ENCODE data around the gene SLC18B1. TPM values are rescaled to one million over a fixed set of nuclear protein-coding genes. Genes with fewer than 3 reads are reported as not detected.

Gene SLC18B1
- total RNA-seq, 1 experiment from 2014 or later = 25.9 TPM

DNA sequence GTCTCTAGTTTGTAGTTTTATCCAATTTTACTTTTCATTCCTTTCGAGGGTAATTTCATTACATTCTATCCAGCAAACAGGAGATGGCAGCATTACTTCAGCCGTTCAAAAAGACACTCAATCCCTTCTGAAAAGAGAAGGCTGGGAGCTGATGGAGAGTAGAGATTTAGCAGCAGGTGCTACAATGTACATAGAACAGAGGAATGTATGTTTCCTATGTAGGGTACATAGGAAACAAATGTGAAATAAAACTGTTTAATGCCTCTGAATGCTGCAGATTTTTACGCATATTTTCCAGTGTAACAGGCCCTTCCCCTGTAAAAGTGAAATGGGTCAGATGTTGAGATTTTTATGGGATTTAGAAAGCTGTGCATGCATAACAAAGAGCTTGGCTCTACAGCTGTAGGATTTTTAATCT is 31.9 kb upstream of the SLC18B1 start:
- no peaks in the 10 kb centered on the region for H3K36me3 Mint-ChIP-seq (ENCODE audit: insufficient read depth, unreplicated experiment)
- H3K27me3 Mint-ChIP-seq (ENCODE audit: unreplicated experiment) = no peaks in the 10 kb centered on the region
- BruUV-seq (replicated peaks) = no TSS peak
- intact Hi-C loops (cut with micrococcal nuclease; ENCODE audit: unreplicated experiment) = loop anchor here (1.0 to 5.0 kb wide), 6 partner anchors 107 to 723 kb away; no protein-coding TSS in a partner anchor
- TF ChIP-seq, protein P1, sequence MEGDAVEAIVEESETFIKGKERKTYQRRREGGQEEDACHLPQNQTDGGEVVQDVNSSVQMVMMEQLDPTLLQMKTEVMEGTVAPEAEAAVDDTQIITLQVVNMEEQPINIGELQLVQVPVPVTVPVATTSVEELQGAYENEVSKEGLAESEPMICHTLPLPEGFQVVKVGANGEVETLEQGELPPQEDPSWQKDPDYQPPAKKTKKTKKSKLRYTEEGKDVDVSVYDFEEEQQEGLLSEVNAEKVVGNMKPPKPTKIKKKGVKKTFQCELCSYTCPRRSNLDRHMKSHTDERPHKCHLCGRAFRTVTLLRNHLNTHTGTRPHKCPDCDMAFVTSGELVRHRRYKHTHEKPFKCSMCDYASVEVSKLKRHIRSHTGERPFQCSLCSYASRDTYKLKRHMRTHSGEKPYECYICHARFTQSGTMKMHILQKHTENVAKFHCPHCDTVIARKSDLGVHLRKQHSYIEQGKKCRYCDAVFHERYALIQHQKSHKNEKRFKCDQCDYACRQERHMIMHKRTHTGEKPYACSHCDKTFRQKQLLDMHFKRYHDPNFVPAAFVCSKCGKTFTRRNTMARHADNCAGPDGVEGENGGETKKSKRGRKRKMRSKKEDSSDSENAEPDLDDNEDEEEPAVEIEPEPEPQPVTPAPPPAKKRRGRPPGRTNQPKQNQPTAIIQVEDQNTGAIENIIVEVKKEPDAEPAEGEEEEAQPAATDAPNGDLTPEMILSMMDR (IDR thresholded peaks at IDR 0.05; ENCODE audit: unreplicated experiment) = peak; percentile 48
- no peak overlapping the region for H3K4me3 Mint-ChIP-seq (ENCODE audit: low read depth, unreplicated experiment)
- CTCF ChIA-PET = interaction anchor here (0.9 to 1.3 kb wide), 5 partner anchors 107 to 1086 kb away, joined by 3 to 9 read pairs (median 6); no protein-coding TSS in a partner anchor
- H3K9me3 Mint-ChIP-seq (ENCODE audit: low read depth, unreplicated experiment) = no peaks in the 10 kb centered on the region
- H3K4me1 Mint-ChIP-seq (ENCODE audit: low read depth, unreplicated experiment) = no peaks in the 10 kb centered on the region
- DNase-seq = peak; percentile 34
- no peak overlapping the region for H3K27ac Mint-ChIP-seq (ENCODE audit: unreplicated experiment)

DNA sequence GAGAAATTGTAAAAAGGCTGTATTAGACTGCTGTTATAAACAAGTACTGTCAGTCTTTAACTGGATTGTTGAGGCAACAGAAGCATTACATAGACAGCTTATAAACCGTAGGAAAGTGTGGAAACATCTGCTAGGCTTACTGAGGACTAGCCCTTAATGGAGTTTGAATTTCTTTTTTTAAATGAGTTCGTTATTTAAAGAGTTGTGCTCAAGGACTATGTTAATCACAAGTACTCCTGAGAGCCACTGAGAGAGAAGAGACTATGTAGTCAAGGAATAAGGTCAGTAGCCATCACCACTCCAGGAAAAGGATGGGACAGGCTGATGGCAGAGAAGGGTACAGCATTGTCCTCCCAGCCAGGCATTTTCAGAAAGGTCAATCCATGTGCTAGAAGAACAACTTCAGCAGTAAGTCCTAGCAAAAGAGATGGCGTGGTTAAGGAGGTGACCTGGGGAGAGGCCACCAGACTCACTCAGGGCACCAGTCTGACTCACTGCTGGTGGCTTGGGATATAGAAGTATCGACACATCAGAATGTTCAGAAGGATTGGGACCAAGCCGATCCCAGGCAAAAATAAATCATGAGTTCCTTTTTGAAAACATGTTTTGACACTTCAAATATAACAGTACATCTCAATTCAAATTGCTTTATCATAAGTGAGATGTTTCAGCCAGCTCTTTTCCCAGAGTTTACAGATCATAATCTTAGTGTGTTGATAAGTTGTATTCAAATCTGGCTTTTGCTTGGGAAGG is 22.4 kb upstream of the SLC18B1 start:
- Mint-ChIP-seq H3K9me3 (ENCODE audit: low read depth, unreplicated experiment) (no peaks in the 10 kb centered on the region), H3K4me1 (ENCODE audit: low read depth, unreplicated experiment) (peaks cover 25% of the 10 kb centered on the region), H3K36me3 (ENCODE audit: insufficient read depth, unreplicated experiment) (peaks cover 64% of the 10 kb centered on the region), H3K4me3 (ENCODE audit: low read depth, unreplicated experiment) (no peak overlapping the region), H3K27ac (ENCODE audit: unreplicated experiment) (peak overlapping the region; percentile 85), H3K27me3 (ENCODE audit: unreplicated experiment) (no peaks in the 10 kb centered on the region)
- TF ChIP-seq, protein P1 (IDR thresholded peaks at IDR 0.05; ENCODE audit: unreplicated experiment) = no peak
- CTCF ChIA-PET = interaction anchor here (0.6 kb wide), 2 partner anchors 269 to 671 kb away, joined by 3 to 7 read pairs; no protein-coding TSS in a partner anchor
- intact Hi-C loops (cut with micrococcal nuclease; ENCODE audit: unreplicated experiment) = no loop called here
- BruUV-seq (replicated peaks) = no TSS peak
- DNase-seq = no peak

- no TSS peak for BruUV-seq (replicated peaks)
- Mint-ChIP-seq H3K4me1 (ENCODE audit: low read depth, unreplicated experiment) (peaks cover 25% of the 10 kb centered on the region), H3K27me3 (ENCODE audit: unreplicated experiment) (no peaks in the 10 kb centered on the region), H3K36me3 (ENCODE audit: insufficient read depth, unreplicated experiment) (peaks cover 76% of the 10 kb centered on the region), H3K4me3 (ENCODE audit: low read depth, unreplicated experiment) (peak overlapping the region; percentile 47), H3K9me3 (ENCODE audit: low read depth, unreplicated experiment) (no peaks in the 10 kb centered on the region), H3K27ac (ENCODE audit: unreplicated experiment) (peak overlapping the region; percentile 85)
- no peak for DNase-seq
- CTCF ChIA-PET = interaction anchor here (0.5 to 0.6 kb wide), 2 partner anchors 268 to 983 kb away, joined by 3 to 5 read pairs; no protein-coding TSS in a partner anchor
- TF ChIP-seq, protein P1 (IDR thresholded peaks at IDR 0.05; ENCODE audit: unreplicated experiment) = no peak
- intact Hi-C loops (cut with micrococcal nuclease; ENCODE audit: unreplicated experiment) = no loop called here
Observed at GRCh38 chr6:132819405-132820161, 21.1 kb upstream of the SLC18B1 start.

- Mint-ChIP-seq H3K27me3 (ENCODE audit: unreplicated experiment) (no peaks in the 10 kb centered on the region), H3K4me3 (ENCODE audit: low read depth, unreplicated experiment) (peak overlapping the region; percentile 47), H3K9me3 (ENCODE audit: low read depth, unreplicated experiment) (no peaks in the 10 kb centered on the region), H3K27ac (ENCODE audit: unreplicated experiment) (peak overlapping the region; percentile 85), H3K4me1 (ENCODE audit: low read depth, unreplicated experiment) (peaks cover 25% of the 10 kb centered on the region), H3K36me3 (ENCODE audit: insufficient read depth, unreplicated experiment) (peaks cover 85% of the 10 kb centered on the region)
- no TSS peak for BruUV-seq (replicated peaks)
- TF ChIP-seq, protein P1 (IDR thresholded peaks at IDR 0.05; ENCODE audit: unreplicated experiment) = no peak
- CTCF ChIA-PET = interaction anchor here (0.5 to 1.0 kb wide), 2 partner anchors 33 to 982 kb away, joined by 5 to 7 read pairs; no protein-coding TSS in a partner anchor
- intact Hi-C loops (cut with micrococcal nuclease; ENCODE audit: unreplicated experiment) = no loop called here
- no peak for DNase-seq
Observed at GRCh38 chr6:132818404-132819359, 20.2 kb upstream of the SLC18B1 start.

Measured in Calu3 (cell line).